ENCODE measurements around the gene EIF5B. TPM values are rescaled to one million over a fixed set of nuclear protein-coding genes. Genes with fewer than 3 reads are reported as not detected.
"Not testable (repeated sequence)": the region's sequence is repeated elsewhere in the genome, so short reads cannot be mapped to it uniquely, and the experiment has no call there.

Gene EIF5B
- total and polyA plus RNA-seq, 7 experiments from 2014 or later: 5.6 to 49.0 (median 36.2) TPM

DNA sequence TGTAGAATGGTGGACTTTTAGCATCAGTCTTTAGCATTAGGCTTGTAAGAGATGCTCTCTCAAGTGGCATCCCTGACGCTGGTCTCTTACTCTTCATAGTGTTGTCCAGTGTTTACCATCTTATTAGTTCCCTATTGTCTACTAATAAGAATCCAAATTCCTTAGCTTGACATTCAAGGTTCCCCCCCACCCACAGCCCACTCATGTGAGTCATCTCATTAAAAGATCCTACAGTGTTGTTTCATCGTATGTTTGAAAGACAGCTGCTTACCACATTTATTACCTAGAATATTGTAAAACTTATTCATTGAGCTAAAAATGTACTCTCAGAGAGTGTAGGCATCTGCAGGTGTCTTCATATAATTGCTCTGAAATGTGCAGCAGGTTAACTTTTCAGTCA lies 28.5 kb downstream of the EIF5B start:
- intact Hi-C loops (cut with micrococcal nuclease): no loop called here
- Histone ChIP-seq H3K27ac (ENCODE audit: low read depth, low read length) (no peak overlapping the region), H3K4me3 (ENCODE audit: low read length) (no peak overlapping the region), H3K36me3 (ENCODE audit: control insufficient read depth in 2 of 3, insufficient read depth in 3 of 3, low read length in 3 of 3) (peaks cover 27 to 73% (median 39%) of the 10 kb centered on the region in 3 experiments), H3K4me1 (ENCODE audit: control insufficient read depth in 2 of 2, insufficient read depth in 2 of 2, low read length in 2 of 2) (no peaks in the 10 kb centered on the region), H3K27me3 (ENCODE audit: control insufficient read depth in 2 of 2, insufficient read depth in 2 of 2, low read length in 2 of 2) (no peaks in the 10 kb centered on the region), H3K9me3 (ENCODE audit: control insufficient read depth in 2 of 3, low read length in 3 of 3) (no peaks in the 10 kb centered on the region)
- no peaks in the 10 kb centered on the region for H3K27me3 Mint-ChIP-seq
- DNase-seq: no peak
- no peak for ATAC-seq
- POLR2A ChIA-PET: interaction anchor here (1.1 kb wide), 1 partner anchor 29 kb away, joined by 3 read pairs; the partner anchor contains the start of gene EIF5B
- CTCF ChIA-PET: interaction anchor here (0.6 to 0.7 kb wide), 3 partner anchors 61 to 343 kb away, joined by 3 to 4 read pairs (median 3); no protein-coding TSS in a partner anchor
- no peaks in the 10 kb centered on the region for H3K9me3 Mint-ChIP-seq
- no peak overlapping the region for H3K4me3 Mint-ChIP-seq
- peaks cover 14 to 62% (median 30%) of the 10 kb centered on the region in 5 donors for H3K36me3 Mint-ChIP-seq
- H3K27ac Mint-ChIP-seq: no peak overlapping the region
- H3K4me1 Mint-ChIP-seq: peaks cover 0 to 7% (median 5%) of the 10 kb centered on the region in 7 donors

DNA sequence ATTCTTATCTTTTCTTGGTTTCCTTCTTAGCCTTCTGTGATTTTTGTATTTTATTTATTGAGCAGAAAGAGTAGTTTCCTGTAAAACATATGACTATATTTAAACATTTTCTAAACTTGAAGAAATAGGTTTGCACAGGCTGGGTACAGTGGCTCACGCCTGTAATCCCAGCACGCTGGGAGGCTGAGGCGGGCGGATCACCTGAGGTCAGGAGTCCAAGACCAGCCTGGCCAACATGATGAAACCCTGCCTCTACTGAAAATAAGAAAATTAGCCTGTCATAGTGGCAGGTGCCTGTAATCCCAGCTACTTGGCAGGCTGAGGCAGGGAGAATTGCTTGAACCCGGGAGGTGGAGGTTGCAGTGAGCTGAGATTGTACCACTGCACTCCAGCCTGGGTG lies 31.7 kb downstream of the EIF5B start:
- H3K27ac Mint-ChIP-seq; intact Hi-C loops (cut with micrococcal nuclease); H3K4me3 Mint-ChIP-seq; CTCF ChIA-PET; H3K4me1 ChIP-seq (ENCODE audit: control insufficient read depth in 2 of 2, insufficient read depth in 2 of 2, low read length in 2 of 2); H3K4me1 Mint-ChIP-seq; H3K27me3 Mint-ChIP-seq; H3K27ac ChIP-seq (ENCODE audit: low read depth, low read length); H3K4me3 ChIP-seq (ENCODE audit: low read length); H3K27me3 ChIP-seq (ENCODE audit: control insufficient read depth in 2 of 2, insufficient read depth in 2 of 2, low read length in 2 of 2); DNase-seq; H3K9me3 ChIP-seq (ENCODE audit: control insufficient read depth in 2 of 3, low read length in 3 of 3); ATAC-seq: not testable (repeated sequence)
- peaks cover 0 to 14% (median 2%) of the 10 kb centered on the region in 11 donors for H3K9me3 Mint-ChIP-seq
- H3K36me3 Mint-ChIP-seq: peaks cover 18 to 69% (median 39%) of the 10 kb centered on the region in 5 donors
- peaks cover 18 to 77% (median 36%) of the 10 kb centered on the region in 3 experiments for H3K36me3 ChIP-seq (ENCODE audit: control insufficient read depth in 2 of 3, insufficient read depth in 3 of 3, low read length in 3 of 3)
- POLR2A ChIA-PET: interaction anchor here (0.6 kb wide), 1 partner anchor 420 kb away, joined by 3 read pairs; no protein-coding TSS in a partner anchor

DNA sequence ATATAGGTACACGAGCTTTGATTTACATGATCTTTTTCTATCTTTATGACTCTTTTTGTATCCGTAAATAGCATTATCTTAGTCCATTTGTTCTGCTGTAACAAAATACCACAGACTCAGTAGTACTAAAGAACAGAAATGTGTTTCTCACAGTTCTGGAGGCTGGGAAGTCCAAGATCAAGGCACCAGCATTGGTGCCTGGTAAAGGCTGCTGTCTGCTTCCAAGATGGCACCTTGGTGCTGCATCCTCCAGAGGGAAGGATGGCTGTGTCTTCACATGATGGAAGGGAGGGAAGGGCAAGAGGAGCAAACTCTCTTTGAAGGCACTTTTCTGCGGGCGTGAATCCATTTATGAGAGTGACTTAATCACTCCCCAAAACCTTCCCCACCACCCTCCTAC lies 36.0 kb downstream of the EIF5B start:
- no peak overlapping the region for H3K4me3 ChIP-seq (ENCODE audit: low read length)
- no peaks in the 10 kb centered on the region for H3K4me1 ChIP-seq (ENCODE audit: control insufficient read depth in 2 of 2, insufficient read depth in 2 of 2, low read length in 2 of 2)
- H3K9me3 Mint-ChIP-seq: peaks cover 0 to 23% (median 4%) of the 10 kb centered on the region in 11 donors
- peaks cover 0 to 7% (median 0%) of the 10 kb centered on the region in 7 donors for H3K4me1 Mint-ChIP-seq
- DNase-seq (no peak), ATAC-seq (no peak)
- no peaks in the 10 kb centered on the region for H3K9me3 ChIP-seq (ENCODE audit: control insufficient read depth in 2 of 3, low read length in 3 of 3)
- ChIA-PET POLR2A (no interaction called here), CTCF (no interaction called here)
- H3K4me3 Mint-ChIP-seq: no peak overlapping the region
- intact Hi-C loops (cut with micrococcal nuclease): no loop called here
- no peaks in the 10 kb centered on the region for H3K27me3 Mint-ChIP-seq
- peaks cover 0 to 71% (median 27%) of the 10 kb centered on the region in 3 experiments for H3K36me3 ChIP-seq (ENCODE audit: control insufficient read depth in 2 of 3, insufficient read depth in 3 of 3, low read length in 3 of 3)
- H3K27ac Mint-ChIP-seq: peak overlapping the region in 1 of 9 donors; percentile 12
- H3K27me3 ChIP-seq (ENCODE audit: control insufficient read depth in 2 of 2, insufficient read depth in 2 of 2, low read length in 2 of 2): no peaks in the 10 kb centered on the region
- peaks cover 21 to 79% (median 61%) of the 10 kb centered on the region in 5 donors for H3K36me3 Mint-ChIP-seq
- no peak overlapping the region for H3K27ac ChIP-seq (ENCODE audit: low read depth, low read length)

DNA sequence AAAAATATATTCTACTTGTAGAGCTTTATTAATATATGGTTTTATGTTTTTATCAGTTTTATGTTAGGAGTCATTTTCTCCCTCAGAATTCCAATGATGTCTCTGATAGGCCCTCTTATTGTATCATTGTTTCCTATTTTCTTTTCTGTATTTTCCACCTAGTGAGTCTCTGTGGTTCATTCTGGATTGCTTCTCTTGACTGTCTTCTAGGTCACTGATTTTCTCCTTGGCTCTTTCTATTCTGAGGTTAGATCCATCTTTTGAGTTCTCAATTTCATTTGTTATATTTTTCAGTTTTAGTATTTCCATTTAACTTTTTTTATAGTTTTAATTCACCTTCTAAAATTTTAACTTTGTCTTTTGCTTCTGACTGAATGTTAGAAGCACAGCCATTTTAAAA lies 37.6 kb downstream of the EIF5B start:
- Mint-ChIP-seq H3K4me3 (no peak overlapping the region), H3K36me3 (peaks cover 21 to 76% (median 62%) of the 10 kb centered on the region in 5 donors), H3K9me3 (peaks cover 0 to 23% (median 4%) of the 10 kb centered on the region in 11 donors), H3K27ac (peak overlapping the region in 2 of 9 donors; percentile 9 to 28), H3K27me3 (no peaks in the 10 kb centered on the region), H3K4me1 (peaks cover 0 to 8% (median 0%) of the 10 kb centered on the region in 7 donors)
- H3K4me1 ChIP-seq (ENCODE audit: control insufficient read depth in 2 of 2, insufficient read depth in 2 of 2, low read length in 2 of 2): no peaks in the 10 kb centered on the region
- no peaks in the 10 kb centered on the region for H3K9me3 ChIP-seq (ENCODE audit: control insufficient read depth in 2 of 3, low read length in 3 of 3)
- no peak for ATAC-seq
- no peak overlapping the region for H3K4me3 ChIP-seq (ENCODE audit: low read length)
- ChIA-PET POLR2A (no interaction called here), CTCF (interaction anchor here (0.6 kb wide), 1 partner anchor 453 kb away, joined by 3 read pairs; no protein-coding TSS in a partner anchor)
- intact Hi-C loops (cut with micrococcal nuclease): loop anchor here in 1 of 2 donors (1.0 kb wide), 1 partner anchor 10 kb away; no protein-coding TSS in a partner anchor
- peaks cover 8 to 60% (median 24%) of the 10 kb centered on the region in 3 experiments for H3K36me3 ChIP-seq (ENCODE audit: control insufficient read depth in 2 of 3, insufficient read depth in 3 of 3, low read length in 3 of 3)
- DNase-seq: no peak
- no peaks in the 10 kb centered on the region for H3K27me3 ChIP-seq (ENCODE audit: control insufficient read depth in 2 of 2, insufficient read depth in 2 of 2, low read length in 2 of 2)
- H3K27ac ChIP-seq (ENCODE audit: low read depth, low read length): no peak overlapping the region

DNA sequence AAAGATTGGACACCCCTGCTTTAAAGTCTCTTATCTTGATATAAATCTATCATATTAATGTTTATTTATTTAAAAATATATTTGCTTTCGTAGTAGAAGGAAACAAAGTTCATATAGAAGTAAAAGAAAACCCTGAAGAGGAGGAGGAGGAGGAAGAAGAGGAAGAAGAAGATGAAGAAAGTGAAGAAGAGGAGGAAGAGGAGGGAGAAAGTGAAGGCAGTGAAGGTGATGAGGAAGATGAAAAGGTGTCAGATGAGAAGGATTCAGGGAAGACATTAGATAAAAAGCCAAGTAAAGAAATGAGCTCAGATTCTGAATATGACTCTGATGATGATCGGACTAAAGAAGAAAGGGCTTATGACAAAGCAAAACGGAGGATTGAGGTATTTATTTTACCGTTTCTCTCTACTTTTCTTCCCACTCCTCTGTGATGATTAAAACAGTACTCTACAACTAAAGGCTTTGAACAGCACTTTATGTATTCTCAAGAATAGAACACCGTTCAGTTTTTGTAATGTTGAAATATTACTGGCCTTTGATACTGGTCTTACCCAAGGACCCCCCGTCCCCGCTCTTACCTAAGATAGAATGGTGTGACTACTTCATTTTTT lies 39.2 kb downstream of the EIF5B start:
- intact Hi-C loops (cut with micrococcal nuclease): no loop called here
- H3K27me3 ChIP-seq (ENCODE audit: control insufficient read depth in 2 of 2, insufficient read depth in 2 of 2, low read length in 2 of 2): no peaks in the 10 kb centered on the region
- ATAC-seq (no peak), DNase-seq (no peak)
- H3K27ac Mint-ChIP-seq: peak overlapping the region in 1 of 9 donors; percentile 71
- H3K36me3 ChIP-seq (ENCODE audit: control insufficient read depth in 2 of 3, insufficient read depth in 3 of 3, low read length in 3 of 3): peaks cover 11 to 64% (median 24%) of the 10 kb centered on the region in 3 experiments
- peaks cover 19 to 81% (median 61%) of the 10 kb centered on the region in 5 donors for H3K36me3 Mint-ChIP-seq
- H3K9me3 Mint-ChIP-seq: peaks cover 0 to 23% (median 4%) of the 10 kb centered on the region in 11 donors
- peaks cover 0 to 14% (median 0%) of the 10 kb centered on the region in 7 donors for H3K4me1 Mint-ChIP-seq
- no peak overlapping the region for H3K27ac ChIP-seq (ENCODE audit: low read depth, low read length)
- H3K4me3 ChIP-seq (ENCODE audit: low read length): no peak overlapping the region
- POLR2A ChIA-PET: no interaction called here
- H3K4me1 ChIP-seq (ENCODE audit: control insufficient read depth in 2 of 2, insufficient read depth in 2 of 2, low read length in 2 of 2): no peaks in the 10 kb centered on the region
- H3K4me3 Mint-ChIP-seq: no peak overlapping the region
- H3K27me3 Mint-ChIP-seq: no peaks in the 10 kb centered on the region
- CTCF ChIA-PET: no interaction called here
- H3K9me3 ChIP-seq (ENCODE audit: control insufficient read depth in 2 of 3, low read length in 3 of 3): no peaks in the 10 kb centered on the region

DNA sequence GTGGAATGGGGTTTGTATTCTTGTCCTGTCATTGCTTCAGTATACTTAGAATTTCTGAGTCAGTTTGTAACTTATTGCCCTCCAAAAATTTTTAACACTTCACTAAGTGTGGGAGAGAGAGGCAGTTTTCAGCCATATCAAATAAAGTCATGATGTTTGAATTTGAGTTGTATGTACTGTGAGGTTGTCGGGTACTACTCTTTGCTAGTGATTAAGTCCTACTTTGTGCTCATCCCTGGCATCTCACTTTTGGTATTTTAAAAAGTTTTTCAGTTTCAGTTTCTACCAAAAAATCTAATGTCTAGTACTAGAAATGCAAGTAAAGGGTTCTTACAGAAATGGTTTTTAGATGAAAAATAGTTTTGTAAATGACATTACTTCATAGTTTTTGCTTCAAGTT lies 40.7 kb downstream of the EIF5B start:
- DNase-seq (no peak), ATAC-seq (no peak)
- Mint-ChIP-seq H3K36me3 (peaks cover 16 to 77% (median 56%) of the 10 kb centered on the region in 5 donors), H3K27ac (no peak overlapping the region), H3K4me1 (peaks cover 0 to 14% (median 0%) of the 10 kb centered on the region in 7 donors), H3K9me3 (peaks cover 0 to 19% (median 4%) of the 10 kb centered on the region in 11 donors), H3K4me3 (no peak overlapping the region), H3K27me3 (no peaks in the 10 kb centered on the region)
- Histone ChIP-seq H3K4me1 (ENCODE audit: control insufficient read depth in 2 of 2, insufficient read depth in 2 of 2, low read length in 2 of 2) (no peaks in the 10 kb centered on the region), H3K4me3 (ENCODE audit: low read length) (no peak overlapping the region), H3K27ac (ENCODE audit: low read depth, low read length) (no peak overlapping the region), H3K9me3 (ENCODE audit: control insufficient read depth in 2 of 3, low read length in 3 of 3) (no peaks in the 10 kb centered on the region), H3K27me3 (ENCODE audit: control insufficient read depth in 2 of 2, insufficient read depth in 2 of 2, low read length in 2 of 2) (no peaks in the 10 kb centered on the region), H3K36me3 (ENCODE audit: control insufficient read depth in 2 of 3, insufficient read depth in 3 of 3, low read length in 3 of 3) (peaks cover 21 to 64% (median 29%) of the 10 kb centered on the region in 3 experiments)
- ChIA-PET CTCF (no interaction called here), POLR2A (no interaction called here)
- intact Hi-C loops (cut with micrococcal nuclease): no loop called here
